CD14-positive monocyte (primary cell): ENCODE data around the gene LRRC72. TPM values are rescaled to one million over a fixed set of nuclear protein-coding genes. Genes with fewer than 3 reads are reported as not detected.

Experiments used
- DNase-seq, 3 donors: peaks; one replicate each; pipeline ENCODE4 v3.0.0-alpha.2; 2011 to 2022
- H2AFZ ChIP-seq: 2 replicates; pipeline ENCODE4 v1.6.0; 2012; ENCODE audit warnings: mild to moderate bottlenecking, low read depth, low read length, inconsistent platforms; ENCODE audit not compliant: insufficient read depth, poor library complexity, severe bottlenecking
- H3K27ac ChIP-seq, 2 donors: 1 replicate in 1 of 2; 2 replicates in 1 of 2; pipeline ENCODE4 v1.5.1; 2012 to 2013; ENCODE audit warnings: low read length in 2 of 2, control low read depth in 1 of 2, inconsistent platforms in 1 of 2, low read depth in 1 of 2, mild to moderate bottlenecking in 1 of 2
- H3K27me3 ChIP-seq, 2 donors: one replicate each; pipeline versions ENCODE4 v1.6.0 to v1.6.1; 2011 to 2013; ENCODE audit warnings: low read length in 2 of 2; ENCODE audit not compliant: control insufficient read depth in 2 of 2, insufficient read depth in 2 of 2
- H3K36me3 ChIP-seq, 2 donors: replicated peaks in 1 of 2; 1 replicate in 1 of 2; 2 replicates in 1 of 2; pipeline versions ENCODE4 v1.5.1 to v1.6.1; 2012 to 2013; ENCODE audit warnings: low read length in 2 of 2, control low read depth in 1 of 2, inconsistent platforms in 1 of 2, mild to moderate bottlenecking in 1 of 2; ENCODE audit not compliant: insufficient read depth in 2 of 2, control insufficient read depth in 1 of 2
- H3K4me1 ChIP-seq, 2 donors: 1 replicate in 1 of 2; 2 replicates in 1 of 2; pipeline versions ENCODE4 v1.5.1 to v1.6.1; 2012 to 2013; ENCODE audit warnings: low read length in 2 of 2, control low read depth in 1 of 2, inconsistent platforms in 1 of 2, mild to moderate bottlenecking in 1 of 2, moderate library complexity in 1 of 2; ENCODE audit not compliant: insufficient read depth in 2 of 2, control insufficient read depth in 1 of 2
- H3K4me2 ChIP-seq: replicated peaks from 2 replicates; pipeline ENCODE3; 2012; ENCODE audit warnings: low read length, moderate library complexity, mild to moderate bottlenecking; ENCODE audit not compliant: poor library complexity, severe bottlenecking; ENCODE audit errors: extremely low read depth
- H3K4me3 ChIP-seq, 3 experiments: fragments of 200-600 bp in 1 of 3; sonication (generic) in 1 of 3; replicated peaks in 1 of 3; 1 replicate in 2 of 3; 2 replicates in 1 of 3; pipeline ENCODE4 v1.5.1; 2011 to 2013; ENCODE audit warnings: low read length in 3 of 3, mild to moderate bottlenecking in 3 of 3, control low read depth in 2 of 3, low read depth in 2 of 3, inconsistent platforms in 1 of 3, moderate library complexity in 1 of 3
- H3K79me2 ChIP-seq: 2 replicates; pipeline ENCODE4 v1.6.0; 2012; ENCODE audit warnings: mild to moderate bottlenecking, control low read depth, inconsistent platforms, low read length, moderate library complexity; ENCODE audit not compliant: insufficient read depth
- H3K9ac ChIP-seq: 2 replicates; pipeline ENCODE4 v1.6.0; 2017; ENCODE audit warnings: low read length, mild to moderate bottlenecking; ENCODE audit not compliant: insufficient read depth, poor library complexity, severe bottlenecking
- H3K9me3 ChIP-seq, 2 donors: replicated peaks in 1 of 2; 1 replicate in 1 of 2; 2 replicates in 1 of 2; pipeline versions ENCODE4 v1.5.1 to v1.6.1; 2012 to 2013; ENCODE audit warnings: low read length in 2 of 2, control low read depth in 1 of 2; ENCODE audit not compliant: control insufficient read depth in 1 of 2, insufficient read depth in 1 of 2
- H4K20me1 ChIP-seq: 2 replicates; pipeline ENCODE4 v1.6.0; 2012; ENCODE audit warnings: mild to moderate bottlenecking, low read length, control low read depth, moderate library complexity; ENCODE audit not compliant: insufficient read depth
- H3K27ac Mint-ChIP-seq, 7 donors: one replicate each; pipeline ENCODE4 v1.8.0; 2020; ENCODE audit warnings: mild to moderate bottlenecking in 7 of 7, mixed read lengths in 7 of 7, moderate library complexity in 6 of 7, inconsistent platforms in 2 of 7
- H3K27me3 Mint-ChIP-seq, 3 donors: one replicate each; pipeline ENCODE4 v1.8.0; 2021 to 2022; ENCODE audit warnings: low read depth in 3 of 3, mild to moderate bottlenecking in 3 of 3, mixed read lengths in 3 of 3, moderate library complexity in 3 of 3, inconsistent platforms in 1 of 3
- H3K36me3 Mint-ChIP-seq, 2 donors: one replicate each; pipeline ENCODE4 v1.8.0; 2020; ENCODE audit warnings: mixed read lengths in 2 of 2, inconsistent platforms in 1 of 2, mild to moderate bottlenecking in 1 of 2
- H3K4me1 Mint-ChIP-seq: one replicate; pipeline ENCODE4 v1.8.0; 2020; ENCODE audit warnings: mild to moderate bottlenecking, mixed read lengths
- H3K4me3 Mint-ChIP-seq, 2 donors: one replicate each; pipeline ENCODE4 v1.8.0; 2020; ENCODE audit warnings: mild to moderate bottlenecking in 2 of 2, mixed read lengths in 2 of 2, moderate library complexity in 1 of 2
- H3K9me3 Mint-ChIP-seq, 7 donors: one replicate each; pipeline ENCODE4 v1.8.0; 2020 to 2022; ENCODE audit warnings: mixed read lengths in 7 of 7, mild to moderate bottlenecking in 6 of 7, moderate library complexity in 6 of 7, inconsistent platforms in 2 of 7
- CTCF ChIP-seq: fragments of 200-600 bp; IDR thresholded peaks from one replicate; pipeline ENCODE4 v1.8.0; 2022; ENCODE audit warnings: antibody characterized with exemption, mild to moderate bottlenecking
- WGBS: methylation state at CpG from one replicate; pipeline ENCODE4 v1.1.5; 2013; ENCODE audit warnings: missing lambda C conversion rate; ENCODE audit not compliant: insufficient coverage; 5-methylcytosine and 5-hydroxymethylcytosine counted together
- intact Hi-C, 2 donors: fragments of 100-400 bp; cut with micrococcal nuclease; formaldehyde crosslinking; loops; one replicate each; pipeline versions ENCODE4 v1.15.0 to v1.15.1; 2023
- polyA plus RNA-seq, 3 donors: library from polyadenylated mRNA; depleted of rRNA in 1 of 3; unstranded in 2 of 3; stranded (reverse) in 1 of 3; fragments of 300-500 nt in 2 of 3; fragments of >200 nt in 1 of 3; fragmentation: Illumina TruSeq in 2 of 3; gene quantifications; 1 replicate in 2 of 3; 2 replicates in 1 of 3; pipeline ENCODE4 v1.2.3, GENCODE V29; 2012 to 2021

Gene LRRC72
- polyA plus RNA-seq, 3 donors, result not detected

GRCh38 chr7:16619979-16620408, 93.4 kb downstream of the LRRC72 start:
- intact Hi-C loops, result no loop called here
- H3K4me3 ChIP-seq, result no peak overlapping the region
- WGBS, result no CpG with 5 or more reads among the region's 2 CpGs
- Mint-ChIP-seq H3K9me3 (no peaks in the 10 kb centered on the region), H3K36me3 (peaks cover 42 to 73% of the 10 kb centered on the region in 2 donors), H3K27me3 (no peaks in the 10 kb centered on the region), H3K27ac (no peak overlapping the region), H3K4me1 (peaks cover 2% of the 10 kb centered on the region), H3K4me3 (no peak overlapping the region)
- no peak overlapping the region for H3K27ac ChIP-seq
- no peaks in the 10 kb centered on the region for H4K20me1 ChIP-seq
- no peaks in the 10 kb centered on the region for H3K9me3 ChIP-seq
- H3K27me3 ChIP-seq, result no peaks in the 10 kb centered on the region
- H3K4me2 ChIP-seq, result no peak overlapping the region
- DNase-seq, result no peak
- peaks cover 34 to 68% of the 10 kb centered on the region in 2 donors for H3K36me3 ChIP-seq
- H3K4me1 ChIP-seq, result no peaks in the 10 kb centered on the region
- no peak overlapping the region for H2AFZ ChIP-seq
- H3K79me2 ChIP-seq, result no peaks in the 10 kb centered on the region
- H3K9ac ChIP-seq, result no peak overlapping the region
- TF ChIP-seq CTCF, result no peak

GRCh38 chr7:16626388-16626787, 99.8 kb downstream of the LRRC72 start:
- Histone ChIP-seq H3K4me1 (no peaks in the 10 kb centered on the region), H3K4me2 (no peak overlapping the region), H3K27me3 (no peaks in the 10 kb centered on the region), H4K20me1 (no peaks in the 10 kb centered on the region), H3K79me2 (no peaks in the 10 kb centered on the region), H2AFZ (no peak overlapping the region), H3K4me3 (no peak overlapping the region), H3K36me3 (peaks cover 16 to 46% of the 10 kb centered on the region in 2 donors), H3K27ac (no peak overlapping the region), H3K9ac (no peak overlapping the region), H3K9me3 (no peaks in the 10 kb centered on the region)
- peaks cover 35 to 37% of the 10 kb centered on the region in 2 donors for H3K36me3 Mint-ChIP-seq
- peaks cover 5% of the 10 kb centered on the region for H3K4me1 Mint-ChIP-seq
- no peaks in the 10 kb centered on the region for H3K9me3 Mint-ChIP-seq
- no peak overlapping the region for H3K4me3 Mint-ChIP-seq
- whole genome bisulfite sequencing, result no CpG with 5 or more reads among the region's 2 CpGs
- no peak overlapping the region for H3K27ac Mint-ChIP-seq
- TF ChIP-seq CTCF, result no peak
- H3K27me3 Mint-ChIP-seq, result no peaks in the 10 kb centered on the region
- intact Hi-C loops, result no loop called here
- DNase-seq, result no peak
